Kidney tubule cell (primary cell): ENCODE data around the gene CHRNA5.

ENCODE experiments used
- DNase-seq: peaks from one replicate; pipeline ENCODE4 v3.0.0-alpha.2; 2018; ENCODE audit warnings: low spot score

CHRNA5 gene

DNA sequence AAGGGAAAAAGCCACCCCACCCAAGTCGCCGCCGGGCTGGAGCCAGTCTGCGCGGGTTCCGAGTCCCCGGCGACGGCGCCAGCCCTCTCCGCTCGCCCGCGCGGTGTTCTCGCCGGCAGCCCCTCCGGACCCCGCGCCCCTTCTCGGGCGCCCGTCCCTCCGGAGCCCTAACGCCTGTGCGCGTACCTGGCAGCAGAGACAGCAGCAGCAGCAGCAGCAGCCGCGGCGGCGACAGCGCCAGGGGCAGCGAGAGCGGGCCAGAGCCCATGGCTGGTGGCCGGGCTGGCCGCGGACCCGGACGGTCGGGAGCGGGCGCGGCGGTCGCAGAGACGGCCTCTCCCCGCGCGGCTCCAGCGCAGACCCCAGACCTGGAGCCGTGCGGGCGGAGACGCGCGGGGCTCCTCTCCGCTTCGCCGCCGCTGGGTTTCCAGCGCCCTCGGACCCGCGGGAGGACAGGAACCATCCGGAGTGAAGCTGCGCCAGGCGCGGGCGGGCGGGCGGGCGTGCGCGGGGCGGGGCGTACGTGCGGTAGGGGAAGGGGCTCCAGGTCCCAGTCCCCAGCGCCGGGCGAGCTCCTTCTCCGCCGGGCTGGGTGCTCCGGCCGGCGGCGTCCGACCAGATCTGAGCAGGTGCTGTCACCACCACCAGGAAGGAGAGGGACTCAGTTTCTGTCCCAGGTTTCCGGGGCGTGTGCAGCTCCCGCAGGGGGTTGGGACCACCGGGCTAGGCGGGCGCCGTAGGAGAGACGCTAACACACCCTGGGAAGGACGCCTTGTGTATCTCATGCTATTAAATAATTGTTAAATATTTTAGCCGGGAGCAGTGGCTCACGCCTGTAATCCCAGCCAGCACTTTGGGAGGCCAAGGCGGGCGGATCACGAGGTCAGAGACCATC is 55.5 kb downstream of the CHRNA5 start, which contains the start of gene CHRNA3:
Gene CHRNA3 (minus strand): TSS at position 470 of the 895 bp plus-strand sequence. CDS start 202 bp downstream, at position 268.
- DNase-seq = no peak

DNA sequence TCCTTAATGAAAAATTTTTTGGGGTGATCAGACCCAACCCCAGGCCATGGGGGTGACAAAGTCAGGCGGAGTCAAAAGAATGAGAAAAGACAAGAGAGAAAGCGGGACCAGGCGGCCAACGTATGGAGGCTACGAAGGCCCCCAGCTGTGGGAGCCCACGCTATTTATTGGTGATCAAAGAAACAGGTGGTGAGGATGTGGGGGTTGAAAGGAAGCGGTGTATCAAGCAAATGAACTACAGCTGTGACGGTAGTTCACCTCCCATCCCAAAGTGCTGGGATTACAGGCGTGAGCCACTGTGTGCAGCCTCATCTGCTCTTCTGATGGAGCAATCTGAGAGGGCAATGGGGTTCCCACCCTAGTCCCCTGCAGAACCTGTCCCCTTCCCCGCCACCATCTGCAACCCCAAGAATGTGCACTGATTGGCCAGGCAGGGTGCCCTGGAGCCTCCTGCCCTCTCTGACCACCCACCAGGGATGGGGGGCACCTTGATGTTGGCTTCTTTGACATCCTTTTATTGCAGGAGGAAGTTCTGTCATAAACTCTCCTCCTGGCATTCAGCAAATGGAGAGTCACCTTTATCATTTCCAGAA is 56.6 kb downstream of the CHRNA5 start:
- DNase-seq = no peak

DNA sequence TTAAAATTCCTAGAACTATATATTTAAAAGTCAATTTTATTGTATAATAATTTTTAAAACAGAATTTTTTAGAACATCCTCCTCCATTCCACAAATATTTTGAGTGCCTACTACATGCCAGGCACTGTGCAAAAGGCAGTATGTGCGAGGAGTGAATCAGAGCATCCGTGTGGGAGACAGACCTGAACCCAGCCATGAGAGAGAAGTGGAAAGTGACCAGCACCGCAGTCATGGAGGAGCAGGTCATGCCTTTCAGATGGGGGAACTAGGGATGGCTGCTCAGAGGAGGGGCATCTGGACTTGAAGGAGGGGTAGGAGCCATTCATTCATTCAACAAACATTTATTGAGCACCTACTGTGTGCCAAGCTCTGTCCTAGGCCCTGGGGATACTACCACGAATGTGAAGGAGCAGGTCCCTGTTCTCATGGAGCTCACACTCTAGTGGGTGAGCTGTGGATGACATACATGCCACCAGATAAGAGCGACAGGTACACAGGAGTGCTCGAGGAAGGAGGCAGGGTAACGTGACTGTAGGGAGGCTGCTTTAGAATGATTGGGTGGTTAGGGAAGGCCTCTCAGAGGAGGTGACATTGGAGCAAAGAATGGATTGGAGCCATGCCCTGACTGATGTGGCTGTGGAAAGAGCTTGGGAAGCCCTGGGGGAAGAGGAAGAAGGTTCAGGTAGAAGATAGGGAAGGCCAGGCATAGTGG is 58.6 kb downstream of the CHRNA5 start:
- DNase-seq = no peak

DNA sequence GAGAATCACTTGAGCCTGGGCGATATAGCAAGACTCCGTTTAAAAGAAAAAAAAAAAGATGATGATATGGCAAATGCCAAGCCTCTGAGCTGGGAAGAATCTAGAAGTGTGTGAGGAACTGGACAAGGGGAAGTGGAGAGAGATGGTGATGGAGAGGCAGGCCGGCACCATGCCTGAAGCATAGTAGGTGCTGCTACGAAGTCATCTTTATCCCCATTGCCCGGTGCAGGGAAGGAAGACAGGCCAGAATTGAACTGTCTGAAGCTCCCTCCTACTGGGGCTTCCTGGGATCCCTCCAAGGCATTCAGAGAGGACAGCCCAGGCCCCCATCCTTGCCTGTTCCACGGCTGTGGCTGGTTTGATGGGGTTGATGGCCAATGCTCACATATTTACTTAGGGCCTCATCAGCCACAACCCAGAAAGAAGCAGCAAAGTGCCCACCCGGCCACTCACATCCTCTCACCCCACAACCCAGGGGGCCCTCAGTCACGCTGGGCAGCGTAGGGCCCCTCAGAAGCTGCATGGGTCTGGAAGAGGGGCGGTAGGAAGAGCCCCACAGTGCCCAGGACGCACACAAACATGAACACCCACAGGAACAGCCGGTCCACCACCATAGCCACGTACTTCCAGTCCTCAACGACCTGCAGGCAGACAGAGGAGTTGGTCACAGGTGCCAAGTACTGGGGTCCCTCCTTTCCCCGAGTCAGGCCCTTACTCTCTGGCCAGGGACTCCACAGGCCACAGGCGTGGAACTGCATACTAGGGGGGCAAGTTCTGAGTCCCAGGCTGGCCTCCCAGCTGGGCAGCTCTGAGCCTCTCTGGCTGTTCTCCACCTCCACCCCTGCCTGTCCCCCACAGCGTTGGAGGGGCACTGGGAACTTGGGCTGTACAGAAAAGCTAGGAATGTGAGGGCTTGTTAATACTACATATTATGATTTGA is 59.6 kb downstream of the CHRNA5 start:
- no peak for DNase-seq

DNA sequence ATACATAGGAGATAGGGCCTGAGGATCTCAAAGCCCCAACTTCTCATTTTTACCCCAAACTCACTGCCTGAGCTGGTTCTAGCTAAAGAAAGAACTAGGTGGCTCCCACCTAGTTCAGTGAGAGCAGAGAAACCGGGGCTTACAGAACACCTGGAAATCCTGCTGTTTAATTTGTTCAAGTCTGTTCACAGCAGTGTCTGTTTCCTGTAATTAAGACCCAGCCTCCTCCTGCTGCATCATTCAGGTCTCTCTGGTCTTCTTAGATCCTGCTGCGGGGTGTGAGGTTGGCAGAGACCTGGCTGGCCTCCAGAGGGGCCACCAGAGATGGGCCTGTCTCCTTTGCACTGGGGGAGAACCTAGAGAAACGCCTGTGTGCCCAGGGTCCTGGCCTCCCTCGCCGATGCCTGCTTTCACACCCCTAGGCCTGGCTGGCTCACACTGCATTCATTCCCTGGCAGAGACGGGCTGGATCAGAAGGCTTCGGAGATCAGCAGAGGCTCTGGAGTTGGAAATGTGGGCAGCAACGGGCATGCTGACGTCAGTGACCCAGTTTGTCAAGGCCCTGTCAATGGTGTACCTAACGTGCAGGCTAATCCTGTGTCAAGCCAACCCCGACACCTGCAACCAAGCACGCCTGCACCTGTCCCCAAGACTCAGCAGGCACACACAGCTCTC is 60.4 kb downstream of the CHRNA5 start:
- DNase-seq = no peak

DNA sequence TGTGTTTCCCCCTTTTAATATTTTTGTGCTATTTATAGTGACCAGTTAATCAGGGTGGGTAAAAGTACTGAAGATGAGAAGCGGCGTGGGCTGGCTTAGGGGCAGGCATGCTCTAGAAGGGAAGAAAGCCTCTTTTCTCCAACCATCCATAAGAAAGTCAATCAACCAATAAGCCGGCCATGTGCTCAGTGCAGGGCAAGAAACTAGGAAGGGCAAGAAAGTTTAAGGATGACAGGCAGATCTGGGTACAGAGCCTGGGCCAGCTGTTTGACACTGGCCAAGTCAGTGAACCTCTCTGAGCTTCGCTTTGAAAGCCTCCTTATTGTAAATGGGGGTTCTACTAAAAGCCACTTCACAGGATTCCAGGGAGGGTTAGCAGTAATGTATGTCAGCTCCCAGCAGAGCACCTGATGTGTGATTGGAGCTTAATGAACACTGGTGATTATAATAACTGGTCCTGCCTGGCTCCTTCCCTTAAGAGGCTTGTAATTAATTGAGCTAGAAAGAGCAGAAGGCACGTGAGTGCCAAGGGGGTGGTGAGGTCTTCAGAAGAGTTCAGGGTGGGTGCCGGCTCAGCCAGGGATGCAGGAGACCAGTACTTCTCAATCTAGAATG is 61.2 kb downstream of the CHRNA5 start:
- no peak for DNase-seq

DNA sequence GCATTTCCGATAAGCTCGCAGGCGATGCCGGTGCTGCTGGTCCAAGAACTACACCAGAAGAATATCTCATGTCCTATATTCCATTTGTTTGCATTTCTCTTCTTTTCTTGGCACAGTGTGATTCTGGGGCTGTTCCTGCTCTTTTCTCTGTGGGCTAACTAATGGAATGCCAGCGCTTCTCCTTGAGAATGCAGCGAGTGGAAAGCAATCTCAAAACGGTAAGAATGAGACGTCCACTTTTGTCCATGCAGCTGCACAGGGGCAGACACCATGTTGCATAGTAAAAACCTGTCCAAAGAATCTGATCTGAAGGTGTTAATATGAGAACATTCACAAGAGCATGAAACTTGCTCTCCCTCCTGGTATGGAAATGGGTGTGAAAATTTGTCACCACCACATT is 62.0 kb downstream of the CHRNA5 start:
- DNase-seq = no peak

DNA sequence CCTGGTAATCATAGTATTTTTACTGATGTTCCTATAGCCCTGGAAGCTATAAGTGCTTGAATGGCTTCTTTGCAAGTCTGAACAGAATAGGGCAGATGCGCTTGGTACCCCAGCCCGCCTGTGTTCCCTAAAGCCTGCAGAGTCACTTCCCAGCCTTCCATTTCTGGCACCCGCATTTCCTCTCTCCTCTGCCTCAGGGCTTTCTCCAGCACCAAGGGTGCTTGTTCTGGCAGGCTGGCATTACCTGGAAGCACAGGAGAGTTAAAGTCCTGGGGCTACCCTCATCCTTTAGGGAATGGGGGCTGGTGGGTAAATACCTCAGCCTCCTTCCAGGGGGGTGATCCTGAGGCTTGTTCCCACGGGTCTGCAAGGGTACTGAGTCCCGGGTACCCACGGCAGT is 62.9 kb downstream of the CHRNA5 start:
- DNase-seq = no peak

DNA sequence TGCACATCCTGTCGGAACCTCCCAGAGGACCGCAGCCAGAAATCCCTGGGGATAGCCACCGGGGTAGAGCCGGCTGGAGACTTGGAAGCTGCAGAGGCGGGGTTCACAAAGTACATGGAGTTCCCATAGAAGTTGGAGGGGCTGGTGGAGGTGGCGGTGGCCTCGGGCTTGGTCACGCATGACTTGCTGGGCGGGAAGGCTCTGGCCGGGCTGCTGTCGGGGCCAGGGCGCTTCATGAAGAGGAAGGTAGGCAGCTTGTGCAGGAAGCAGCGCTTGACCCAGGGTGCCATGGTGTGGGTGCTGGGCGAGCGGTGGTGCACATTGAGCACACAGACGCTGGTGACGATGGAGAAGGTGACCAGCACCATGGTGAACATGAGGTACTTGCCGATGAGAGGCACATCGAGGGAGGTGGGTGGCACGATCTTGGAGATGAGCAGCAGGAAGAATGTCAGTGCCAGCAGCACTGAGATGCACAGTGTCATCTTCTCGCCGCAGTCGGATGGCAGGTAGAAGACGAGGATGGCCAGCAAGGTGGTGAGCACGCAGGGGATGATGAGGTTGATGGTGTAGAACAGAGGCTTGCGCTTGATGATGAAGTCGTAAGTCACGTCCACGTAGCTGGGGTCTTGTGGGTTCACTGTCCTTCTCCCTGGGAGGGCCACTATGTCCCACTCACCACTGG is 63.9 kb downstream of the CHRNA5 start:
- DNase-seq = no peak

DNA sequence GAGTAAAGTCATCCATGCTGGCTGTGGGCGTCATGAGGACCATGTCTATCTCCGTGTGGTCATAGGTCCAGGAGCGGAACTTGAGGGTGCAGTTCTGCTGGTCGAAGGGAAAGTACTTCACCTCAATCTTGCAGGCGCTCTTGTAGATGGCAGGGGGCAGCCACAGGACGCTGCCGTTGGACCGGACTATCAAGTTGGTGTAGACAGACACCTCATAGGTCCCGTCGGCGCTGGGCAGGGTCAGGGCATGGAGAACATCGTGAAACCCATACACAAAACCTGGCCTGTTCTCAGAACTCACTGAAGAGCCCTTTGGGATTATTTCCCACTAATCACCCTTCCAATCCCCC is 64.4 kb downstream of the CHRNA5 start:
- no peak for DNase-seq

DNA sequence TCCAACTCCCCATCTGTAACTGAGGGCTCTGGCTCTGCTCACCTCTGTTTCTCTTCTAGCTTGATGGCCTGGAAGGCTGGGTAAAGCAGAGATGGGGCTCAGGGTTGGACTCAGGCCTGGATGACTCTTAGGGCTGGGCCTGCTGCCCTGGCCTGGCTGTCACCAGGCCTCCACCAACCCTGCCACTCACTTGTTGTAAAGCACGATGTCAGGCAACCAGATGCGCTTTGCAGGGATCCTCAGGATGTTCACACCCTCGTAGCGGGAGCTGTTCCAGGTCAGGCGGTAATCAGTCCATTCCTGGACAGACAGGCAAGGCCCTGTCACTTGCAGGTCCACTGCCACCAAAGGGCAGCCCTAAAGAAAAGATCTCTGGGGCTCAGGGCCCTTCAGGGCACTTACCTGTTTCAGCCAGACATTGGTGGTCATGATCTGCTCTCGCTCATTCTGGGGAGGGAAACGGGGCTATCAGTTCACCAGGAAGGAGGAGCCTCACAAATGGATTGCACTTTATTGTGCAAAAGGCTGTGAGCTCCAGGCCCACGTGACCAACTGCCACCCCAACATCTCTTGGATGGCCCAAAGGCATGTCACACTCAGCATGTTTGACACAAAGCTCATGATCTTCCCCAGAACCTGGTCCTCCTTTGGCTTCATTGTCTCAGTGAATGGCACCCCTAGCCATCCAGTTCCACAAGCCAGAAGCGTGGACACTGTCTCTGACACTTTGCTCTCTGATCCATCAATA is 65.7 kb downstream of the CHRNA5 start:
- no peak for DNase-seq

DNA sequence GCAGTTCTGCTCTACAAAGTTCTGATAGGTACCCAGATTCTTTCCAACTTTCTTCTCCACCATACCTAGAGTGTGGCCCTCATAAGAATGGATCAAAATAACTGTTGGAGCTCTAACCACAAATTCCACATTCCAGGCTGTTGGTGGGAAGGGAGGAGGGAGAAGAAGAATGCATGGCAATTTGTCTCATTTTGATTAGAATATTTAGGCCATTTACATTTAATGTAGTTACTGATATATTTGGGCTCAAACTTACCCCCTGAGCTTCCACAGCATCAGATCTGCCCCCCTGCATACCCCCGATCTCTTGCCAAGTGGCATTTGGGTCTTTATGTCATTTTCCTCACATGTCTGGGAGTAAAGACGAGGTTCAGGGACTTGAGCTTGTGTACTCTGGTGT is 68.0 kb downstream of the CHRNA5 start:
- no peak for DNase-seq

DNA sequence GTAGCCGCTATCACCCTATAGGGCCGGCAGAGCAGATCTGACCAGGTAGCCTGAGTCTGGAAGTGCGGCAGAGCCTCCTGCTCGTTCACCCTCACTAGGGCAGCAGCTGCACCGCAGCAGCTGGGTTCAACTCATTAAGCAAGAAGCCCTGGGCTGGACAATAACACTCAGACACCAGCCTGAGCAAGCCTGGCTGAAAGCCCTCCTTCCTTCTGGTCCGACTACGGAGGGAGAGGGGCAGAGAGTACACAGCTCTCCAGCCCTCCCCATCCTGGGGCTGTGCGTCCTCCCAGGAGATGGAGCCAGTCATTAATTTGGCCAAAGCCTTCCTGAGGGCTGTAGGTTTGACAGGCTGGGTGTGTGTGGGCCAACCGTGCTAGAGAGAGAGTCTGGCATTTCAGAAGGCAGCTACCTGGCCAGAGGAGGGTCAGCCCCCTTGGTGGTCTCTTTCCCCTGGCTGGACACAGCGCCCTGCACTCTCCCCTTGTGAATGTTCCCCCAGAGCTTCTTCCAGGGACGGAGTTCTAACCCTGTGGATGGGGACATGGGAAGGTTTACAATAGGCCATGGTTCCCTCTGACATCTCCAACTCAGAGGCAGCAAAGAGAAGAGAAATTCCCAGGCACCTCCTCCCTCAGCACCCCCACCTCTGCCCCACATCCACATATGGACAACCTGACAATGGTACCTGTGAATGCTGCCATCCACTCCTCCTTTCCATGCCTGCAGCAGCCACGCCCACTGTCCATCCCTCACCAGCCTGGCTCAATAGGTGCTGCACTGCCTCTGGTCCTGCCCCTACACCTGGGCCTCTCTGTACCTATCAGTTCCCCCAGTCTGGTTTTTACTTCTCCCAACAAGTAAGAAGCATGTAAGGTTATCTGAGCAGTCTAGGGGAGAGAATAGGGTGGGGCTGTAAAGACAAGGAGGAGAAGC is 69.2 kb downstream of the CHRNA5 start:
- DNase-seq = no peak

DNA sequence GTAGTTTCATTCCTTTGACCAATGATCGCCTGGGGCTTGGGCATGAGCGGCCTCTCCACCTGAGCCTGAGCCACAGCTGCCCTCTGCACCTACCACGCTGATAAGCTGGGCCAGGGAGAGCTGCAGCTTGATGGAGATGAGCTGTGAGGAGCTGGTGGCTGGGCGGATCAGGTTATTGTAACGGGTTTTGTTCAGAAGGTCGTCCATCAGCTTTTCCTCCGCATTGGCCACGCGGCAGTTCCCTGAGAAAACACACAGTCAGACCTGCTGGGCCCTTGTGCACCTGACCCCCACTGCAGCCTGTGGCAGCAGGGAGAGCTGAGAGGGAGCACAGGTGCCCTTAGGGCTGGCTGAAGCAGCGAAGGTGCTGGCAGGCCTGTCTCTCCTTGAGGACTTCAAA is 70.0 kb downstream of the CHRNA5 start:
- DNase-seq = no peak

DNA sequence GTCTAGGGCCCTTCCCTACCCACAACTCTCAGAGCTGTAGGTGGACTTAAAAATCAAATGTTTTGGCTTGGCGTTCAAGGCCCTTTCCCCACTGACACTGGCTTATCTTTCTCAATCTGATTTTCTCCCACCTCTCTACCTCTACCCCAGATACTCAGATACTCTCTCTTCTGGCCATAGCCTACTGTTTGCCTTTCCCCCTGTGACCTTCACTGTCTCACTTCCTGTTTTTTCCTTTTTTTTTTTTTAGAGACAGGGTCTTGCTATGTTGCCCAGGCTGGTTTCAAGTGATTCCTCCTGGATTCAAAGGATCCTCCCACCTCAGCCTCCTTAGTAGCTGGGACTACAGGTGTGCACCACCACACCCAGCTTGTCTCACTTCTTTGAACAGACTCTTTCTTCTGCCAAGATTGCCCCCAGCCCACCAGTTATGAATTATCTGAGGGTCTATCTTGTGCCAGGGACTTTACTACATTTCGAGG is 71.1 kb downstream of the CHRNA5 start:
- no peak for DNase-seq

DNA sequence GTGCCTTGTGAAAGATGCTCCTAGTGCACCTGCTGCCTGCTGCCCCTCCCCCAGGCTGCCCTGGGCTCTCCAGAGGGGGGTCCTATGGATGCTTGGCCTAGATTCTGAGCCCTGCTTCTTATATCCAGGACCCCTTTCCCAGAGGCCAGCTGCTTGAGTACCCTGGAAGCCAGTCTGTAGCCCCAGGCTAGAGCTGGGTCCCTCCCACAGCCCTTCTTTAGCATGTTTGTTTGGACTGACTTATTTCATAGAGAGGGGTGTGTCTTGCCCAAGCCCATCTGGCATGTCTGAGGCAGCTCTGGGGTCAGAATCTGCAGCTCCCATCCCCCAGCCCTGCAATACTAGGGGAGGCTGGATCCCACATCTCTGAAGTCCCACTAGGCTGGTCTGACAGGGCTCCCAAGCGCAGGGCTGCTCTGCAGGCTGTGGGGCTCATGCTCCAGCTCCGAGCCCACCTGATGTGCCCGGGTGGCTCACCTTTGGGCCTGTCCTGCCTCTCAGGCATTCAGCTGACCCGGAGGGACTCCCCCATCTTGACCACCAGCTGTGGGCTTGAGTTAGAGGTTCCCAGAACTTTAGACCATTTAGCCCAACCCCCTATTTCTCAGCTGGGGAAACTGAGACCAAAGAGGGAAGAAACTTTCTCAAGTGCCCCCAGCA is 72.6 kb downstream of the CHRNA5 start:
- DNase-seq = no peak

DNA sequence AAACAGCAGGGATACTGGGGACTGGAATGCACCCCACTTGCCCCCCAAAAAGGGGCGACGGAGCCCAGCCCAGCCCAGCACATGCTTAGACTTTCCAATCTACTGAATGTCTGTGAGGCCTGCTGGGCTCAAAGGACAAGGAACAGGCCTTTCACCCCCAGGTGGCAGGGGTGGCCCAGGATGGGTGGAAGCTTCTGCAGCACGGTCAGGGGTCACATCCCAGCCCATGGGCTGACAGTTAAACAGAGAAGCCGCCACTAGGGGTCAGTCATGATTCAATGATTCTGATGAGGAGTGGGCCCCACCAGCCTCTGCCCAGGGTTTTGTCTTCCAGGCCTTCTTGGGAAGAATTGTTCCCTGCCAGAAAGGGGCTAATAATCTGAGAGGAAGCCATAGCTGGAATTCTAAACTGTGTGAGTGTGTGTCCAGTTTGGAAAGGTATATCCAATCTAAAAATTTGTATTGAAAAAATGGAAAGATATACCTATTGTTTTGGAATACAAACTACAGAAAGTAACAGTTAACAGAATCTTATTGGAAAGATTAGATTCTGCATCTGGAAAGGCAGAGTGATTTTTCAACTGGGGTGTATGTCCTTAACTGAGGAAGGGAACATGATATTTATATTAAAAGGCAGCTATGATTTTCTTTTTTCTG is 73.5 kb downstream of the CHRNA5 start:
- peak; percentile 48 for DNase-seq
